GM21723 (cell line): ENCODE data around the gene FKBP4.

Experiments used
- ATAC-seq: cut with Tn5 transposase; IDR thresholded peaks from one replicate; pipeline ENCODE4 v1.9.1; 2021; ENCODE audit warnings: mild to moderate bottlenecking, moderate library complexity; ENCODE audit not compliant: unreplicated experiment

FKBP4 gene

GRCh38 chr12:2776129-2776806, 18.5 kb upstream of the FKBP4 start:
- no peak for ATAC-seq

GRCh38 chr12:2779281-2779680, 15.5 kb upstream of the FKBP4 start:
- no peak for ATAC-seq

- no peak for ATAC-seq
Observed at GRCh38 chr12:2783936-2784600, 10.7 kb upstream of the FKBP4 start.

GRCh38 chr12:2785017-2785416, 9.8 kb upstream of the FKBP4 start:
- ATAC-seq, result no peak

GRCh38 chr12:2791089-2791488, 3.7 kb upstream of the FKBP4 start:
- ATAC-seq, result no peak

- ATAC-seq, result no peak
Observed at GRCh38 chr12:2792671-2793500, 1.9 kb upstream of the FKBP4 start.

- no peak for ATAC-seq
Observed at GRCh38 chr12:2793561-2793960, 1.2 kb upstream of the FKBP4 start.

- peak; percentile 4 for ATAC-seq
Observed at GRCh38 chr12:2794191-2794735, 507 bp upstream of the FKBP4 start.

GRCh38 chr12:2795291-2796186, 769 bp downstream of the FKBP4 start:
- peak; percentile 66 for ATAC-seq

- no peak for ATAC-seq
Observed at GRCh38 chr12:2796187-2796666, 1.5 kb downstream of the FKBP4 start.

- no peak for ATAC-seq
Observed at GRCh38 chr12:2797721-2798418, 3.1 kb downstream of the FKBP4 start.

- no peak for ATAC-seq
Observed at GRCh38 chr12:2800046-2800570, 5.3 kb downstream of the FKBP4 start.

GRCh38 chr12:2801044-2801783, 6.4 kb downstream of the FKBP4 start:
- no peak for ATAC-seq

GRCh38 chr12:2803635-2804392, 9.0 kb downstream of the FKBP4 start:
- no peak for ATAC-seq

GRCh38 chr12:2804393-2805142, 9.8 kb downstream of the FKBP4 start:
- ATAC-seq, result no peak

GRCh38 chr12:2805143-2805520, 10.4 kb downstream of the FKBP4 start:
- ATAC-seq, result no peak

GRCh38 chr12:2806700-2807099, 11.9 kb downstream of the FKBP4 start:
- no peak for ATAC-seq
